Panc1 (cell line): ENCODE measurements around the gene MSANTD7. TPM values are rescaled to one million over a fixed set of nuclear protein-coding genes. Genes with fewer than 3 reads are reported as not detected.

Experiments used
- ATAC-seq: fragments of 200-7000 bp; cut with Tn5 transposase; 2 replicates; pipeline ENCODE4 v1.9.1; 2020; ENCODE audit warnings: mild to moderate bottlenecking, moderate library complexity
- BruUV-seq: library from RNA; stranded (reverse); fragments of 400-500 nt; replicated peaks from 2 replicates; lab custom pipeline; 2021; lab: Mats Ljungman, UMichigan
- CTCF ChIA-PET: fragments of 300-600 bp; sonication (Branson Sonifier 250); formaldehyde crosslinking; loops from one replicate; lab custom pipeline; 2022; ENCODE audit warnings: antibody characterized with exemption; lab: Charles Lee
- POLR2A ChIA-PET: fragments of 300-600 bp; sonication (Branson Sonifier 250); formaldehyde crosslinking; loops from one replicate; lab custom pipeline; 2022; ENCODE audit warnings: antibody characterized with exemption; lab: Charles Lee
- DNase-seq: peaks from one replicate; pipeline ENCODE4 v3.0.0-alpha.2; 2010; ENCODE audit warnings: low read depth, low spot score
- H3K27ac ChIP-seq: 2 replicates; pipeline ENCODE4 v1.5.1; 2011; ENCODE audit warnings: mild to moderate bottlenecking, low read length, inconsistent platforms
- H3K27me3 ChIP-seq: fragments of 200-500 bp; sonication (Bioruptor generic); 2 replicates; pipeline ENCODE4 v1.6.0; 2014; ENCODE audit warnings: low read length, inconsistent platforms; ENCODE audit not compliant: control insufficient read depth, insufficient read depth
- H3K36me3 ChIP-seq: fragments of 200-500 bp; sonication (Bioruptor generic); 2 replicates; pipeline ENCODE4 v1.5.1; 2014; ENCODE audit warnings: inconsistent platforms, mild to moderate bottlenecking, low read length, moderate library complexity; ENCODE audit not compliant: control insufficient read depth, insufficient read depth
- H3K4me1 ChIP-seq: 2 replicates; pipeline ENCODE4 v1.5.1; 2011; ENCODE audit warnings: inconsistent platforms, mild to moderate bottlenecking, low read length, moderate library complexity; ENCODE audit not compliant: control insufficient read depth, insufficient read depth
- H3K4me3 ChIP-seq, 2 experiments: 2 replicates each; pipeline ENCODE4 v1.5.1; 2011 to 2012; ENCODE audit warnings: low read depth in 2 of 2, low read length in 2 of 2, mild to moderate bottlenecking in 2 of 2, inconsistent platforms in 1 of 2, moderate library complexity in 1 of 2
- H3K9me3 ChIP-seq: fragments of 200-500 bp; sonication (Bioruptor generic); 2 replicates; pipeline ENCODE4 v1.5.1; 2014; ENCODE audit warnings: low read depth, mild to moderate bottlenecking, inconsistent platforms, low read length, moderate library complexity; ENCODE audit not compliant: control insufficient read depth, insufficient read depth
- POLR2AphosphoS5 ChIP-seq: IDR thresholded peaks from 2 replicates; pipeline ENCODE4 v1.6.1; 2012; ENCODE audit warnings: mild to moderate bottlenecking, low read depth, low read length, moderate library complexity
- SIN3A ChIP-seq: IDR thresholded peaks from 2 replicates; pipeline ENCODE4 v1.6.1; 2012; ENCODE audit warnings: low read depth, mild to moderate bottlenecking, low read length, moderate library complexity, borderline replicate concordance; ENCODE audit not compliant: insufficient read depth
- TCF7L2 ChIP-seq: IDR thresholded peaks from 2 replicates; pipeline ENCODE4 v1.6.1; 2011; ENCODE audit warnings: mild to moderate bottlenecking, low read depth, low read length, inconsistent platforms
- in situ Hi-C: cut with HindIII; loops from 2 replicates; pipeline ENCODE4 v1.10.0; 2016; ENCODE audit warnings: low sequenced_read_pairs, low pct_unique_long_range_greater_than_20kb
- intact Hi-C: fragments of 100-400 bp; cut with micrococcal nuclease; formaldehyde crosslinking; loops from one replicate; pipeline ENCODE4 v1.10.0; 2022; ENCODE audit not compliant: unreplicated experiment
- total RNA-seq: library from RNA; stranded (reverse); gene quantifications from one replicate; pipeline ENCODE4 v1.2.1, GENCODE V29; 2021; ENCODE audit not compliant: unreplicated experiment
- TF ChIP-seq, protein P1 (sequence below), 2 experiments: IDR thresholded peaks; 2 replicates each; pipeline ENCODE4 v1.6.1; 2011 to 2012; ENCODE audit warnings: low read depth in 2 of 2, control low read depth in 1 of 2, low read length in 1 of 2, mild to moderate bottlenecking in 1 of 2, moderate library complexity in 1 of 2; ENCODE audit not compliant: insufficient read depth in 1 of 2
- TF ChIP-seq, protein P2 (sequence below): fragments of 450-650 bp; IDR thresholded peaks from 2 replicates; pipeline ENCODE4 v1.5.1; 2017; ENCODE audit warnings: mild to moderate bottlenecking

MSANTD7 gene
- total RNA-seq, 1 experiment from 2014 or later = 10.4 TPM

DNA sequence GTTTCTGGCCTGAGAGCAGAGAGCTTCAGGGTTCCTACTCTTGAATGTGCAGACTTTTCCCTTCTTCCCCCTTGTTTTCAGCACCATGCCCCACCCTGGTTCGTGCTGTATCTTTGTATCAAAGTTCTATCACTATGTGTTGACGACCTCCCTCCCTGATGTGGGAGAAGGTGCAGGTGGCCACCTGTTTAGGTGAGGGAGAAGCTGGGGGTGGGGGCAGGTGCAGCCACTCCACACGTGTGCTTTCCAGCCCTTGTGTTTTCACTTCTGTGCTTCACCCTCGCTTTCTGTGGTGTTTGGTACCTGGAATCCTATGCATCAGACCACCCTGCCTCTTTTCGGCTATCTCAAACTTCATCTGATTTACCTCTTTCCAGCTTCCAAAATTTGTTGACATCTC is 20.9 kb downstream of the MSANTD7 start:
- no TSS peak for BruUV-seq
- no peaks in the 10 kb centered on the region for H3K27me3 ChIP-seq
- in situ Hi-C loops = no loop called here
- DNase-seq (no peak), ATAC-seq (no peak)
- intact Hi-C loops = no loop called here
- H3K36me3 ChIP-seq = 0 out of 2 replicates have a peak, but pooled peaks cover 2% of the 10 kb centered on the region
- no peak overlapping the region for H3K27ac ChIP-seq
- H3K4me3 ChIP-seq = no peak overlapping the region
- H3K9me3 ChIP-seq = no peaks in the 10 kb centered on the region
- ChIA-PET POLR2A (no interaction called here), CTCF (no interaction called here)
- H3K4me1 ChIP-seq = no peaks in the 10 kb centered on the region
- TF ChIP-seq, protein P1, sequence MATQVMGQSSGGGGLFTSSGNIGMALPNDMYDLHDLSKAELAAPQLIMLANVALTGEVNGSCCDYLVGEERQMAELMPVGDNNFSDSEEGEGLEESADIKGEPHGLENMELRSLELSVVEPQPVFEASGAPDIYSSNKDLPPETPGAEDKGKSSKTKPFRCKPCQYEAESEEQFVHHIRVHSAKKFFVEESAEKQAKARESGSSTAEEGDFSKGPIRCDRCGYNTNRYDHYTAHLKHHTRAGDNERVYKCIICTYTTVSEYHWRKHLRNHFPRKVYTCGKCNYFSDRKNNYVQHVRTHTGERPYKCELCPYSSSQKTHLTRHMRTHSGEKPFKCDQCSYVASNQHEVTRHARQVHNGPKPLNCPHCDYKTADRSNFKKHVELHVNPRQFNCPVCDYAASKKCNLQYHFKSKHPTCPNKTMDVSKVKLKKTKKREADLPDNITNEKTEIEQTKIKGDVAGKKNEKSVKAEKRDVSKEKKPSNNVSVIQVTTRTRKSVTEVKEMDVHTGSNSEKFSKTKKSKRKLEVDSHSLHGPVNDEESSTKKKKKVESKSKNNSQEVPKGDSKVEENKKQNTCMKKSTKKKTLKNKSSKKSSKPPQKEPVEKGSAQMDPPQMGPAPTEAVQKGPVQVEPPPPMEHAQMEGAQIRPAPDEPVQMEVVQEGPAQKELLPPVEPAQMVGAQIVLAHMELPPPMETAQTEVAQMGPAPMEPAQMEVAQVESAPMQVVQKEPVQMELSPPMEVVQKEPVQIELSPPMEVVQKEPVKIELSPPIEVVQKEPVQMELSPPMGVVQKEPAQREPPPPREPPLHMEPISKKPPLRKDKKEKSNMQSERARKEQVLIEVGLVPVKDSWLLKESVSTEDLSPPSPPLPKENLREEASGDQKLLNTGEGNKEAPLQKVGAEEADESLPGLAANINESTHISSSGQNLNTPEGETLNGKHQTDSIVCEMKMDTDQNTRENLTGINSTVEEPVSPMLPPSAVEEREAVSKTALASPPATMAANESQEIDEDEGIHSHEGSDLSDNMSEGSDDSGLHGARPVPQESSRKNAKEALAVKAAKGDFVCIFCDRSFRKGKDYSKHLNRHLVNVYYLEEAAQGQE (IDR thresholded peaks at IDR 0.05; ENCODE audit: insufficient read depth in 1 of 2, low read depth in 2 of 2, low read length in 1 of 2) = no peak
- no peak for TF ChIP-seq TCF7L2

DNA sequence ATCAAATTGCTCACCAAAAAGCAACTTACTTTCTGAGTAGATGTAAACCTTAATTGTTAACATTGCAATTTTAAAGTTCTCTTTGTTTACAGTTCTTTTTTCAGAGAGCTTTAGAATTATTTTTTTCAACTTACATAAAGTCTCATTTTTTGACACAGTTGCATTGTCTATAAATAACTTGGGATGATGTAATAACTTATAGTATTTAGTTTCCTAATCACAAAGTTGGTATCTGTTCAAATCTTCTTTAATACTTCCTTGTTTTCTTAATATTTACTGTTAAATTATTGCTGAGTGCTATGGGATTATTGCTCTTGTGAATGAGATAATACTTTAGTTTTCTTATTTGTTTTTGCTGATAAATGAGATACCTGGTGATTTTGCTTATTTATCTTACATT is 21.7 kb downstream of the MSANTD7 start:
- Histone ChIP-seq H3K9me3 (no peaks in the 10 kb centered on the region), H3K4me1 (no peaks in the 10 kb centered on the region), H3K27me3 (no peaks in the 10 kb centered on the region), H3K36me3 (0 out of 2 replicates have a peak, but pooled peaks cover 2% of the 10 kb centered on the region), H3K4me3 (no peak overlapping the region), H3K27ac (no peak overlapping the region)
- CTCF ChIA-PET = no interaction called here
- intact Hi-C loops (no loop called here), in situ Hi-C loops (no loop called here)
- DNase-seq (no peak), ATAC-seq (no peak)
- POLR2A ChIA-PET = no interaction called here
- BruUV-seq = no TSS peak
- TF ChIP-seq TCF7L2 (no peak), SIN3A (no peak), POLR2AphosphoS5 (no peak)
- TF ChIP-seq, protein P1 (IDR thresholded peaks at IDR 0.05; ENCODE audit: insufficient read depth in 1 of 2, low read depth in 2 of 2, low read length in 1 of 2) = no peak
- TF ChIP-seq, protein P2, sequence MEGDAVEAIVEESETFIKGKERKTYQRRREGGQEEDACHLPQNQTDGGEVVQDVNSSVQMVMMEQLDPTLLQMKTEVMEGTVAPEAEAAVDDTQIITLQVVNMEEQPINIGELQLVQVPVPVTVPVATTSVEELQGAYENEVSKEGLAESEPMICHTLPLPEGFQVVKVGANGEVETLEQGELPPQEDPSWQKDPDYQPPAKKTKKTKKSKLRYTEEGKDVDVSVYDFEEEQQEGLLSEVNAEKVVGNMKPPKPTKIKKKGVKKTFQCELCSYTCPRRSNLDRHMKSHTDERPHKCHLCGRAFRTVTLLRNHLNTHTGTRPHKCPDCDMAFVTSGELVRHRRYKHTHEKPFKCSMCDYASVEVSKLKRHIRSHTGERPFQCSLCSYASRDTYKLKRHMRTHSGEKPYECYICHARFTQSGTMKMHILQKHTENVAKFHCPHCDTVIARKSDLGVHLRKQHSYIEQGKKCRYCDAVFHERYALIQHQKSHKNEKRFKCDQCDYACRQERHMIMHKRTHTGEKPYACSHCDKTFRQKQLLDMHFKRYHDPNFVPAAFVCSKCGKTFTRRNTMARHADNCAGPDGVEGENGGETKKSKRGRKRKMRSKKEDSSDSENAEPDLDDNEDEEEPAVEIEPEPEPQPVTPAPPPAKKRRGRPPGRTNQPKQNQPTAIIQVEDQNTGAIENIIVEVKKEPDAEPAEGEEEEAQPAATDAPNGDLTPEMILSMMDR = no peak
